Glomerular endothelial cell (primary cell): ENCODE results near the gene JAK3. TPM values are rescaled to one million over a fixed set of nuclear protein-coding genes. Genes with fewer than 3 reads are reported as not detected.

Source experiments
- DNase-seq: peaks from one replicate; pipeline ENCODE4 v3.0.0-alpha.2; 2011; ENCODE audit warnings: low read depth, low spot score; ENCODE audit errors: extremely low read depth
- total RNA-seq: library from RNA; depleted of rRNA; stranded (reverse); fragments of >200 nt; gene quantifications from 2 replicates; pipeline ENCODE4 v1.2.3, GENCODE V29; 2015

Gene JAK3
- total RNA-seq, 1 donor from 2014 or later, result 25.9 TPM

GRCh38 chr19:17866312-17866963 lies 18.7 kb upstream of the JAK3 start:
- no peak for DNase-seq

GRCh38 chr19:17865364-17866311 lies 17.9 kb upstream of the JAK3 start:
- no peak for DNase-seq

GRCh38 chr19:17863520-17864182 lies 15.9 kb upstream of the JAK3 start:
- DNase-seq, result no peak

- no peak for DNase-seq
These were observed 15.1 kb upstream of the JAK3 start for GRCh38 chr19:17862711-17863519.

GRCh38 chr19:17861542-17862402 lies 14.0 kb upstream of the JAK3 start:
- no peak for DNase-seq

- no peak for DNase-seq
These were observed 13.2 kb upstream of the JAK3 start for GRCh38 chr19:17860993-17861360.

GRCh38 chr19:17860331-17860992 lies 12.7 kb upstream of the JAK3 start:
- DNase-seq, result no peak

- DNase-seq, result peak; percentile 99
These were observed 11.9 kb upstream of the JAK3 start, which contains the start of gene RPL18A for GRCh38 chr19:17859533-17860330. Gene RPL18A (plus strand): TSS chr19:17859910. CDS start chr19:17859957, 47 bp downstream.

GRCh38 chr19:17855280-17856152 lies 7.7 kb upstream of the JAK3 start:
- no peak for DNase-seq

GRCh38 chr19:17854061-17854460 lies 6.3 kb upstream of the JAK3 start:
- no peak for DNase-seq

- no peak for DNase-seq
These were observed 962 bp upstream of the JAK3 start for GRCh38 chr19:17848595-17849292.

GRCh38 chr19:17846146-17846545 lies 1.6 kb downstream of the JAK3 start:
- DNase-seq, result no peak

GRCh38 chr19:17843908-17844490 lies 3.8 kb downstream of the JAK3 start:
- no peak for DNase-seq

GRCh38 chr19:17843292-17843827 lies 4.4 kb downstream of the JAK3 start:
- DNase-seq, result no peak

GRCh38 chr19:17842663-17843291 lies 5.0 kb downstream of the JAK3 start:
- DNase-seq, result no peak
